T follicular helper cell (primary cell): ENCODE data around the gene AP3S2.

Experiments
- DNase-seq: peaks from one replicate; pipeline ENCODE4 v3.0.0-alpha.2; 2020; ENCODE audit warnings: low read depth

The AP3S2 gene

DNA sequence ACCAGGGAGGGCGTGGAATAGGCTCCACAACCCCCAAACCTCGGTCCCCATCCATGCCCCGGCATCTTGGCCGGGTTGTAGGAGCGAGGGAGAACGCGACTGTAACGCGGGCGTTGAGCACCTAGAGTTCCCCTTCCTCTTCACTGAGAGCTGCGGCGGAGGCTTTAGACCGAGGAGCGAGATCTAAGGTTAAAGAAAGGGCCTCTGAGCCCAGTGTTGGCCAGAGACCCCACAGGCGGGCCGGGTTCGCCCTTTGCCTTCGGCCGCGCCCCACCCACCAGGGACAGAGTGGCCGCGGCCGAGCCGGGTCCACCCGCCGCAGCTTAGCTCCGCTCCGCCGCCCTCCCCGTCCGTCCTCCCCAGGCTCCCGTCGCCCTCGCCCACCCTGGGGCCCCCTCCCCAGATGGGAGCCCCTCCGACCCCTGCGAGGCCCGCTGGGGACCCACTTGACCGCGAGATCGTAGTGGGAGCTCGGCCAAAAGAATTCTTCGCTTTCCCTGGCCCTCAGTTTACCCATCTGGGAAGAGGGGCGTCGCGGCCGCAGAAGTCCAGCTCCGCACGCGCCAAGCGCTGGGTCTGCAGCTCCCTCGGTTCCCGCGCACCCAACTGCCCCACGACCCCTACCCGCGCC, 79.6 kb downstream of the AP3S2 start:
- DNase-seq = no peak

DNA sequence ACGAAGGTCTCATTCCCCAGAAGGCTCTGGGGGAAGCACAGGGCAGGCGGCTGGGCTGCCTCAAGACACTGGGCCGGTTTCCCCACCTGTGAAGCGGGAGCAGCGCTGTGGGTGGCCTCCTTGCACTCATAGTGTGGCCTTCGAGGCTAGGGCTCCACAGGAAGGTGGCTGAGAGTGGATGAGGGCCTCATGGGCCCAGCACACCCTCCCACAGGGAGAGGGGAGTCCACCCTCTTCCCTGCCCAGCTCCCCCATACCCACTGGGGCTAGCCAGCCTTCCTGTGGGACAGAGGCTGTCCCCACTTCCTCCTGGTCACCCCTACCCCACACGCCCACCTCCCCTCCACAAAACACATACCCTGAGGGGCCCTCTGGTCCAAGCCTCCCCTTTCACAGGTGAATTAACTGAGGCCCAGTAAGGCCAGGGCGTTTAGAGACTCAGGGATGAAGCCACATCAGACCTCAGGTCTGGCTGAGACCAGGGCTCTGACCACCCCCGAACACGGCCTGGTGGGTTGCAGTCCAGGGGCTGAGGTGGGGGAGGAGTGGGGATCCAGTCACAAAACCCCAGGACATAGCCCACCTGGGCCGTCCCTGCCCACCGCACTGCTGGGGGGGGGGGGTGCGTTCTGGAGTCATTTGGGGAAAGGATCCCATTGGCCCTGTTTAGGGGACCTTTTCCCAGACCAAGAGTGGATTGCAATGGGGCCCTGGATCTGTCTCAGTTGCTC, 80.2 kb downstream of the AP3S2 start:
- no peak for DNase-seq

DNA sequence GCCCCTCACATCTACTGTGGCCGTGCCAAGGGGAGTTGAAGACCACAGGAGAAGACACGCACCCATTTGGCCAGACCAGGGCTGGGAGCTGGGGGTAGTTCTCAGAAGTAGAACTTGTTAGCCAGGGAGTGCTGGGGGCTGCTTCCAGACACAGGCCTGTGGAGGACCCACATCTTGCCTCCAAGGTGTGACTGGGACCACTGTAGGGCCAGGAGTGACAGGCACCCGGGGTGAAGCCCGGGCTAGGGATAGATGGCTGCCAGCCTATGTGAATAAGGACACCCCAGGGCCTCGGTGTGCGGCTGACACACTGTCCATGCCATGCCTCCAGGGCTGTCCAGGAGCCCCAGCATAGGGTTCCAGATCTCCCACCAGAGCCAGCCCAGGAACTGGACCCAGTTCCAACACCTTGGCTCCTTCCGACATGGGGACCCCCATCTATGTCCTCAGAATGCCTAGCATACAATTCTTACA, 80.9 kb downstream of the AP3S2 start:
- no peak for DNase-seq

DNA sequence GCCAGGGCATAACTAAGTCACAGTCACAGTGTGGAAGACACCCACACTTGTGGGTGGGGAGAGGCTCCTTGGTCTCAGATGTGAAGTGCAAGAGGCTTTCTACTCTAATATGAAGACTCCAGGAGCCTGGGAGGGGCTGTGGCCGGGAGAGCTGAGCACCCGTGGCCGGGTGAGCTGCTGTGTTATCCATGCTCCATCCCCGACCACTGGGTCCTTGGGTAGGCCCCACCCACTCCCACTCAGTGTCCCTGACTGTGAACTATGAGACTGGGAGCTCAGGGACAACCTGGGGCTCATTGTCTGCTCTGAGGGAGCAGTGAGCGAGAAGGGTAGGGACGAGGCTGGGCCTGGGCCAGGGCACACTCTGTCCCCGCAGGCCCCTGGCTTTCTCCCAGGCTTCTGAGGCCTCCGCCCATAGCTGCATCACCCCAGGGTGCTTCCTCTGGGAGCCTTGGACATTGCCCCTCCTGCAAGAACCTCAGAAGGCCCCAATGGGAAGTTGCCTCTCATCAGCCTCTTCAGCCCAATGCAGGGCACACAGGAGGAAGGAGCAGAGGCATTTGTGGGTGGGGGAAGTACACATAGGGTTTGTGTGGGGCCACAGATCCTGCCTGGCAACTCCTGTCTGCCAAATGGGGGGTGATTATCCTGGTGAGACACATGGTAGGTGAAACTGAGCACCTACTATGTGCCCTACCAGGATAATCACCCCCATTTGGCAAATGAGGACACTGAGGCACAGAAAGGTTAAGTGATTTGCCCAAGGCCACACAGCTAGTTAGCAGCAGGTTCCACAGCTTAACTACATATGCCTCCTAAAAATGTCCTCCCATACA, 81.6 kb downstream of the AP3S2 start:
- no peak for DNase-seq

DNA sequence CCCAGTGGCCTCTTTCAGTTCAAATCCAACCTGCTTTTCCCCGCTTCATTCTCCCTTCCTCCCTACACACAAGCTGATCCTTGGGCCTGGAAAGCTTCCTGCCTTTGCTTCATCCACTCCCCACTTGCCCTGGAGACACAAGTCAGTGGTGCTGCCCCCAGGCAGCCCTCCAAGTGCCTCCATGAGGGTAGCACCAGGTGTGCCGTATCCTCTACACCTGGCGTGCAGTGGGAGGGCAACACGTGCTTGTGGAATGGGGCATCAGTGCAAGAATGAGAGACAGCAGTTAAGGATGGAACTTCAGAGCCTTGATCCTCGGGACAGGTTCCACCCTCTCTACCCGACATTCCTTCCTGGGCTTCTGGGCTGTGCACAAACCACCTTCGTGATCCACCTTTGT, 83.0 kb downstream of the AP3S2 start:
- DNase-seq = no peak

GRCh38 chr15:89809787-89810148, 84.0 kb downstream of the AP3S2 start:
- no peak for DNase-seq

GRCh38 chr15:89809093-89809786, 84.6 kb downstream of the AP3S2 start:
- DNase-seq = no peak

GRCh38 chr15:89808160-89808870, 85.5 kb downstream of the AP3S2 start:
- DNase-seq = no peak

GRCh38 chr15:89807689-89808088, 86.1 kb downstream of the AP3S2 start:
- DNase-seq = no peak

- DNase-seq = no peak
These were observed 86.9 kb downstream of the AP3S2 start for GRCh38 chr15:89806559-89807550.

GRCh38 chr15:89806210-89806558, 87.6 kb downstream of the AP3S2 start:
- no peak for DNase-seq

GRCh38 chr15:89805241-89806209, 88.3 kb downstream of the AP3S2 start:
- DNase-seq = no peak

- no peak for DNase-seq
These were observed 89.6 kb downstream of the AP3S2 start for GRCh38 chr15:89803941-89804800.

GRCh38 chr15:89802986-89803824, 90.6 kb downstream of the AP3S2 start:
- no peak for DNase-seq

DNA sequence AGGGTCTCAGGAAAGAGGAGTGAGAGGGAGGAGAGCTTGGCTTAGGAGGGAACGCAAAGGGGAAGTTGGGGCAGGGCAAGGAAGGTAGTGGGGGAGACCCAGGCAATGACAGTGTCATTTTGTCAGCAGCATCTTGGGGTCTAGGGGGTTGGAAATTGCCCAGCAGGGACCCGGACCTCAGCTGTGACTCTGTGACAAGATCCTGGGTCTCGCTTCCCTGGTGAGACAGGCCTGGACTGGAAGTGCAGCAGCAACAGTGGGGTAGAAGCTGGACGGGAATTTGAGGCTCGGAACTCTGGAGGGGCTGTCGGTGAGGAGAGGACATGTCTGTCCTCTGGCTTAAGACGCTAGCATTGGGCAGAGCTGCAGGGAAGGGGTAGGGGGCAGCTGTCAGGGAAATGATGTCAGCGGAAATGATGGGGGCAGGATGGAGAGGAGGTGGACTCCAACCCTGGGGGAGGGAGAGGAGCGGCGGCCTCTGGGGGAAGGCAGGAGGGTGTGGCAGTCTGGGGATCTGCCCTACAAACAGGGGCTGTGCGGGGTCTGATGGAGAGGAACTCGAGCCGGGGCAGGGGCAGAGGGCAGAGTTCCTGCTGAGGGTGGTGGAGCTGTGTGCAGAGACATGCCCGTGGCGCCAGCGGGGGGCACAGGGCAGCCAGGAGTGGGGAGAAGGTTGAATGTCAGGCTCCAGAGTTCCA, 91.4 kb downstream of the AP3S2 start:
- no peak for DNase-seq

- DNase-seq = no peak
These were observed 92.2 kb downstream of the AP3S2 start for GRCh38 chr15:89801471-89802195.
